Left ventricle myocardium inferior (tissue), 1 donor: ENCODE results near the gene UBTD1. TPM values are rescaled to one million over a fixed set of nuclear protein-coding genes. Genes with fewer than 3 reads are reported as not detected.

ENCODE experiments used
- DNase-seq: peaks from one replicate; pipeline ENCODE4 v3.0.0-alpha.2; 2020
- H3K27ac ChIP-seq: fragments of 200-600 bp; replicated peaks from 2 replicates; pipeline ENCODE4 v1.8.0; 2021
- H3K27me3 ChIP-seq: fragments of 200-600 bp; 2 replicates; pipeline ENCODE4 v1.8.0; 2021; ENCODE audit warnings: low read depth
- H3K36me3 ChIP-seq: fragments of 200-600 bp; 2 replicates; pipeline ENCODE4 v1.8.0; 2021
- H3K4me1 ChIP-seq: fragments of 200-600 bp; 2 replicates; pipeline ENCODE4 v1.8.0; 2021
- H3K4me3 ChIP-seq: fragments of 200-600 bp; 2 replicates; pipeline ENCODE4 v1.8.0; 2021; ENCODE audit warnings: mild to moderate bottlenecking, moderate library complexity
- H3K9me3 ChIP-seq: fragments of 200-600 bp; replicated peaks from 2 replicates; pipeline ENCODE4 v1.8.0; 2021
- intact Hi-C: fragments of 100-400 bp; cut with micrococcal nuclease; formaldehyde crosslinking; loops from one replicate; pipeline ENCODE4 v1.11.0; 2022
- total RNA-seq: library from RNA; stranded (reverse); fragmentation: NEBNext Ultra II Directional; extraction: Animal tissue kit (Norgen Biotek cat#: 25700); gene quantifications from one replicate; pipeline ENCODE4 v1.2.1, GENCODE V29; 2021
- TF ChIP-seq, protein P1 (sequence below): fragments of 200-600 bp; IDR thresholded peaks from 2 replicates; pipeline ENCODE4 v1.8.0; 2021; ENCODE audit warnings: antibody characterized with exemption, mild to moderate bottlenecking, borderline replicate concordance
- donor health status: DM: no; HTN: yes; CAD: no; lungs with severe emphysema.

The UBTD1 gene
- total RNA-seq, 1 donor from 2014 or later = 17.1 TPM

DNA sequence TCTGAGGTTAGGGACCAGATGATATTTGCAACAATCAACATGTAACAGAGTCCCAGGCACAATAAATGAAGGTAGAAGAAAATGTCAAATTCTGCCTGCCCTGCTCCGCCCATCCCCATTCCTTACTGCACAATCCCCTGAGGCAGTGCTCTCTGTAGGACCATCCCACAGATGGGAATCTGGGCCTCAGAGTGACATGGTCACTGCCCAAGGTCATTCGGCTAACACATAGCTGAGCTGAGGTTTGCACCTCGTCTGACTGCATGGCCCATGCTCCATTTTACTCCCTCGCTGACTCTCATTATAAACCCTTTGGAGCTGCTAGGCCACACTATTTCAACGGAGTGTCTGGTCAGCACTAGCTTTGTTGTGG, 86.7 kb downstream of the UBTD1 start:
- Histone ChIP-seq H3K4me3 (peak overlapping the region; percentile 47), H3K27ac (peak overlapping the region; percentile 94), H3K27me3 (no peaks in the 10 kb centered on the region), H3K4me1 (peaks cover 36% of the 10 kb centered on the region), H3K9me3 (no peaks in the 10 kb centered on the region), H3K36me3 (no peaks in the 10 kb centered on the region)
- TF ChIP-seq, protein P1, sequence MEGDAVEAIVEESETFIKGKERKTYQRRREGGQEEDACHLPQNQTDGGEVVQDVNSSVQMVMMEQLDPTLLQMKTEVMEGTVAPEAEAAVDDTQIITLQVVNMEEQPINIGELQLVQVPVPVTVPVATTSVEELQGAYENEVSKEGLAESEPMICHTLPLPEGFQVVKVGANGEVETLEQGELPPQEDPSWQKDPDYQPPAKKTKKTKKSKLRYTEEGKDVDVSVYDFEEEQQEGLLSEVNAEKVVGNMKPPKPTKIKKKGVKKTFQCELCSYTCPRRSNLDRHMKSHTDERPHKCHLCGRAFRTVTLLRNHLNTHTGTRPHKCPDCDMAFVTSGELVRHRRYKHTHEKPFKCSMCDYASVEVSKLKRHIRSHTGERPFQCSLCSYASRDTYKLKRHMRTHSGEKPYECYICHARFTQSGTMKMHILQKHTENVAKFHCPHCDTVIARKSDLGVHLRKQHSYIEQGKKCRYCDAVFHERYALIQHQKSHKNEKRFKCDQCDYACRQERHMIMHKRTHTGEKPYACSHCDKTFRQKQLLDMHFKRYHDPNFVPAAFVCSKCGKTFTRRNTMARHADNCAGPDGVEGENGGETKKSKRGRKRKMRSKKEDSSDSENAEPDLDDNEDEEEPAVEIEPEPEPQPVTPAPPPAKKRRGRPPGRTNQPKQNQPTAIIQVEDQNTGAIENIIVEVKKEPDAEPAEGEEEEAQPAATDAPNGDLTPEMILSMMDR = no peak
- intact Hi-C loops = no loop called here
- DNase-seq = no peak

DNA sequence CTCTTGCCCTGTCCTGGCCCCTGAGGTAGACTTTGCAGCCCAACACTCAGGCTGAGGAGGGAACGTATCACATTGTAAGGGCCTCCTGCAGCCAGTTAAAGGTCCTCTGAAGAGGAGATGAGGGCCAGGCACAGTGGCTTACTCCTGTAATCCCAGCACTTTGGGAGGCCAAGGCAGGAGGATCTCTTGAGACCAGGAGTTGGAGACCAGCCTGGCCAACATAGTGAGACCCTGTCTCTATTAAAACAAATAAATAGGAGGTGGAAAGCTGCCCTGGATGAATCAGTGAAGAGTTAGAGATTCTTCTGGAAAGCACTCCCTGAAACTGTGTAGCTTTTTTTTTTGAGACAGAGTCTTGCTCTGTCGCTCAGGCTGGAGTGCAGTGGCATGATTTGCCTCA, 88.5 kb downstream of the UBTD1 start:
- no peak for DNase-seq
- Histone ChIP-seq H3K27me3 (no peaks in the 10 kb centered on the region), H3K4me3 (no peak overlapping the region), H3K36me3 (no peaks in the 10 kb centered on the region), H3K4me1 (peaks cover 25% of the 10 kb centered on the region), H3K9me3 (no peaks in the 10 kb centered on the region), H3K27ac (peak overlapping the region; percentile 94)
- TF ChIP-seq, protein P1 = no peak
- intact Hi-C loops = no loop called here

DNA sequence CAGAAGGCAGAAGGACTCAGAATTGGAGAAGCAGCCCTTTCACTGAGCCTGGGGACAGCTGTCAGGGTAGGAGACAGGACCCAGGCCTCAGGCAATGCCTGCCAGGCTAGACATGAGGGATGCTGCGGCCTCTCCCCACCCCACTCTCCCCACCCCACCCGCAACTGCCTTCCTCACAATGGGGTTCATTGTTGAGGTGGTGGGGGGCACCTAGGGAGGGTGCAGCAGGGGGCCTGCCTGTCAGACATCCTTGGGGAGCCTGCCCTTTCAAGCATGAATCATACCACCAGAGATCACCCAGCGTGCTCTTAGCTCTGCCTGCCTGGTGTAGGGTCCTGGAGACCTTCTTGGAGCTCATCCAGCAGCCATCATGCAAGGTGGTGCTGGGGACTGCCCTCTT, 90.8 kb downstream of the UBTD1 start, which contains the start of gene C10orf62:
TSS of gene C10orf62 (plus strand) at position 243 of the 400 bp plus-strand sequence. CDS start 177 bp downstream, outside the sequence.
- Histone ChIP-seq H3K27ac (peak within 1 kb of the TSS; percentile 16), H3K9me3 (no peaks in the 10 kb centered on the region), H3K36me3 (no peaks in the 10 kb centered on the region), H3K4me1 (peaks cover 31% of the 10 kb centered on the region), H3K4me3 (no peak within 1 kb of the TSS), H3K27me3 (no peaks in the 10 kb centered on the region)
- no peak for DNase-seq
- TF ChIP-seq, protein P1 = no peak
- intact Hi-C loops = no loop called here

DNA sequence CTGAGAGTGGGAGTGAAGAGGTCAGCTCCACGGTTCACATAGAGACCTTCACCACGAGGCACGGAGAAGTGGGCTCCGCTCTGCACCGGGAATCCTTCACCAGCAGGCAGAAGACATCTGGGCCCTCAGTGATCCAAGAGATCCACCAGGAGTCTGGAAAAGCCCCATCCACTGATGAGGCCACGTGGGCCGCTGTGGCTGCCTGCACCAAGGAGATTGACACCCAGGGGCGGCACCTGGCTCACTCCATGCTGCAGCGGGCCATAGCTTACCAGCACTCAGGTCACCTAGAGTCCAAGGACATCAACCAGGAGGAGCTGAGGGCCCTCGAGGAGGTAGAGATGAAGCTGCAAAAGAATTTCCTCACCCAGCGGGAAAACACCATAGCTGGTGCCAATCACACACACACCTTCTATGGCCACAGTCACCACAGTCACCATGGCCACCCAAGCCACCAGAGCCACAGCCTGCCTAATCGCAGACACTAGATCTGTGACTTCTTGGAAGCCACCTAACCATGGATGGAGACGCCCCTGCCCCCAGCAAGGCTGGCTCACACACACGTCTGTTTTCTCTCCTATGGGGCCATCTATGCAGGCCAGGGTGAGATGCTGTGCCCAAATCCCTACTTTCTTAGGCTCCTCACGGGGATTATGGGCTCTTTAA, 91.5 kb downstream of the UBTD1 start:
- DNase-seq = no peak
- Histone ChIP-seq H3K4me3 (no peak overlapping the region), H3K4me1 (peaks cover 33% of the 10 kb centered on the region), H3K27me3 (no peaks in the 10 kb centered on the region), H3K27ac (no peak overlapping the region), H3K36me3 (no peaks in the 10 kb centered on the region), H3K9me3 (no peaks in the 10 kb centered on the region)
- TF ChIP-seq, protein P1 = no peak
- intact Hi-C loops = no loop called here

DNA sequence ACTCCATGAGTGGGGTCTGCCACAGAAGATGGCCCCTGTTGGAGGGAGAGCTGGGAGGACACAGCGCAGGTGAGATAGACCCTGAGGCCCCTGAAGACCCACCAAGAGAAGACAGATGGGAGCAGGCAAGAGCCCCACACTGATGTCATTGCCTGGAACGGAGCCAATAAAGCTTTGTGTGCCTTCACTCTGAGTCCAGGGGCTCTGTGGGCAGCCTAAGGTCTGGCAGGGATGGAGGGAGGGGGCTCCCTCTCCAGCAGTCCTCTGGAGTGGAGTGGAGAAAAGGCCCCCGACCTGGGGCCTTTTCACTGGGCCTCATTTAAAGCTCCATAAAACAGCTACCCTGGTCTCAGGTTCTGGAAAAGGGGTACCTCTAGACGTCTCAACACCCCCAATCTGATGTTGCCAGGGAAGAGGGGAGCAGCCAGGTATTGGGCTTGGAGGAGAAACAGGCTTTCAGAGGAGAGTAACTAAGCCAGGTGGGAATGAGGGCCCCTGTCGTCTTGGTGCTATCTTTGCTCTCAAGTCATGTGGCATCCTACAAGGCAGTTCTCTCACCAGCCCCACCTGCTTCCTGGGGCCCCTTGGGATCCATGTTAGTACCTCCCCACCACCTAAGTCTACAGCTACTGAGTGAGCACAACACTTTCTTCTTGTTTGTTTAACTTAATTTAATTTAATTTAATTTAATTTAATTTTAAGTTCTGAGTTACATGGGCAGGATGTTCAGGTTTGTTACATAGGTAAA, 92.2 kb downstream of the UBTD1 start:
- no peak for DNase-seq
- intact Hi-C loops = no loop called here
- H3K4me1 ChIP-seq = peaks cover 36% of the 10 kb centered on the region
- no peaks in the 10 kb centered on the region for H3K27me3 ChIP-seq
- H3K4me3 ChIP-seq = no peak overlapping the region
- no peaks in the 10 kb centered on the region for H3K36me3 ChIP-seq
- H3K27ac ChIP-seq = no peak overlapping the region
- TF ChIP-seq, protein P1 = no peak
- no peaks in the 10 kb centered on the region for H3K9me3 ChIP-seq
